OCI-LY7 (cell line): ENCODE data around the gene B3GAT1. TPM values are rescaled to one million over a fixed set of nuclear protein-coding genes. Genes with fewer than 3 reads are reported as not detected.

Experiments
- BruUV-seq: library from RNA; stranded (reverse); fragments of 400-500 nt; replicated peaks from 2 replicates; lab custom pipeline; 2021; lab: Mats Ljungman, UMichigan
- CTCF ChIA-PET: fragments of 300-600 bp; sonication (Branson Sonifier 250); formaldehyde crosslinking; loops from one replicate; lab custom pipeline; 2022; ENCODE audit warnings: antibody characterized with exemption; ENCODE audit not compliant: unreplicated experiment; lab: Charles Lee
- POLR2A ChIA-PET: fragments of 300-600 bp; sonication (Branson Sonifier 250); formaldehyde crosslinking; loops from one replicate; lab custom pipeline; 2022; ENCODE audit warnings: antibody characterized with exemption; lab: Charles Lee
- DNase-seq: peaks from one replicate; pipeline ENCODE4 v3.0.0-alpha.2; 2015; ENCODE audit warnings: low spot score
- H2AFZ ChIP-seq: fragments of 200-600 bp; sonication (generic), shearing (Covaris generic); 2 replicates; pipeline ENCODE4 v1.6.1; 2014; ENCODE audit warnings: mild to moderate bottlenecking, antibody characterized with exemption, low read length, moderate library complexity
- H3K27ac ChIP-seq: fragments of 200-600 bp; sonication (generic); 2 replicates; pipeline ENCODE4 v1.5.1; 2014; ENCODE audit warnings: mixed run types, low read depth, mild to moderate bottlenecking, moderate library complexity, low read length, inconsistent platforms; ENCODE audit not compliant: poor library complexity, severe bottlenecking
- H3K36me3 ChIP-seq: fragments of 200-600 bp; sonication (generic); 2 replicates; pipeline ENCODE4 v1.6.1; 2014; ENCODE audit warnings: mild to moderate bottlenecking, antibody characterized with exemption, low read length, moderate library complexity, mixed read lengths; ENCODE audit not compliant: insufficient read depth
- H3K4me1 ChIP-seq: fragments of 200-600 bp; sonication (generic); 2 replicates; pipeline ENCODE4 v1.5.1; 2014; ENCODE audit warnings: mild to moderate bottlenecking, low read length; ENCODE audit not compliant: insufficient read depth, poor library complexity, severe bottlenecking
- H3K4me2 ChIP-seq: fragments of 200-600 bp; sonication (generic); 2 replicates; pipeline ENCODE4 v1.6.1; 2014; ENCODE audit warnings: mild to moderate bottlenecking, low read length
- H3K4me3 ChIP-seq: fragments of 200-600 bp; sonication (generic); 2 replicates; pipeline ENCODE4 v1.5.1; 2014; ENCODE audit warnings: mild to moderate bottlenecking, low read depth, low read length; ENCODE audit not compliant: poor library complexity, severe bottlenecking
- H3K79me2 ChIP-seq: fragments of 200-600 bp; sonication (generic); 2 replicates; pipeline ENCODE4 v1.6.1; 2016; ENCODE audit warnings: low read depth, mild to moderate bottlenecking, low read length, moderate library complexity, mixed read lengths; ENCODE audit not compliant: insufficient read depth
- H3K9me2 ChIP-seq: fragments of 200-600 bp; sonication (generic); 2 replicates; pipeline ENCODE4 v1.6.1; 2016; ENCODE audit warnings: mild to moderate bottlenecking, low read length, mixed read lengths; ENCODE audit not compliant: insufficient read depth
- H3K9me3 ChIP-seq: fragments of 200-600 bp; sonication (generic); 2 replicates; pipeline ENCODE4 v1.6.1; 2014; ENCODE audit warnings: mild to moderate bottlenecking, mixed run types, low read length, mixed read lengths
- H4K20me1 ChIP-seq: fragments of 200-600 bp; sonication (generic); 2 replicates; pipeline ENCODE4 v1.6.1; 2014; ENCODE audit warnings: mild to moderate bottlenecking, antibody characterized with exemption, low read length, moderate library complexity, mixed read lengths; ENCODE audit not compliant: insufficient read depth
- EZH2phosphoT487 ChIP-seq: fragments of 200-600 bp; sonication (generic); IDR thresholded peaks from 2 replicates; pipeline ENCODE4 v1.6.1; 2018; ENCODE audit warnings: low read depth, borderline replicate concordance, mild to moderate bottlenecking, mixed run types, antibody characterized with exemption, low read length, moderate library complexity, mixed read lengths
- intact Hi-C: fragments of 100-400 bp; cut with micrococcal nuclease; formaldehyde crosslinking; loops from one replicate; pipeline ENCODE4 v1.10.0; 2022; ENCODE audit not compliant: unreplicated experiment
- total RNA-seq, 2 experiments: library from RNA; depleted of rRNA in 1 of 2; stranded (reverse); fragments of >200 nt in 1 of 2; shearing (Covaris generic) in 1 of 2; gene quantifications; 2 replicates each; pipeline ENCODE4 v1.2.3, GENCODE V29; 2014 to 2022
- TF ChIP-seq, protein P1 (sequence below): fragments of 200-600 bp; sonication (generic); conservative IDR thresholded peaks from 2 replicates; pipeline ENCODE4 v1.5.1; 2014; ENCODE audit warnings: mild to moderate bottlenecking, antibody characterized with exemption, low read length, moderate library complexity, mixed read lengths

B3GAT1 gene
- total RNA-seq, 2 experiments from 2014 or later: not detected

- no peaks in the 10 kb centered on the region for H4K20me1 ChIP-seq
- intact Hi-C loops: no loop called here
- H3K4me2 ChIP-seq: no peak overlapping the region
- no TSS peak for BruUV-seq
- H2AFZ ChIP-seq: no peak overlapping the region
- TF ChIP-seq EZH2phosphoT487: no peak
- TF ChIP-seq, protein P1, sequence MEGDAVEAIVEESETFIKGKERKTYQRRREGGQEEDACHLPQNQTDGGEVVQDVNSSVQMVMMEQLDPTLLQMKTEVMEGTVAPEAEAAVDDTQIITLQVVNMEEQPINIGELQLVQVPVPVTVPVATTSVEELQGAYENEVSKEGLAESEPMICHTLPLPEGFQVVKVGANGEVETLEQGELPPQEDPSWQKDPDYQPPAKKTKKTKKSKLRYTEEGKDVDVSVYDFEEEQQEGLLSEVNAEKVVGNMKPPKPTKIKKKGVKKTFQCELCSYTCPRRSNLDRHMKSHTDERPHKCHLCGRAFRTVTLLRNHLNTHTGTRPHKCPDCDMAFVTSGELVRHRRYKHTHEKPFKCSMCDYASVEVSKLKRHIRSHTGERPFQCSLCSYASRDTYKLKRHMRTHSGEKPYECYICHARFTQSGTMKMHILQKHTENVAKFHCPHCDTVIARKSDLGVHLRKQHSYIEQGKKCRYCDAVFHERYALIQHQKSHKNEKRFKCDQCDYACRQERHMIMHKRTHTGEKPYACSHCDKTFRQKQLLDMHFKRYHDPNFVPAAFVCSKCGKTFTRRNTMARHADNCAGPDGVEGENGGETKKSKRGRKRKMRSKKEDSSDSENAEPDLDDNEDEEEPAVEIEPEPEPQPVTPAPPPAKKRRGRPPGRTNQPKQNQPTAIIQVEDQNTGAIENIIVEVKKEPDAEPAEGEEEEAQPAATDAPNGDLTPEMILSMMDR: no peak
- POLR2A ChIA-PET: no interaction called here
- CTCF ChIA-PET: no interaction called here
- no peak overlapping the region for H3K4me3 ChIP-seq
- no peaks in the 10 kb centered on the region for H3K4me1 ChIP-seq
- H3K9me3 ChIP-seq: no peaks in the 10 kb centered on the region
- H3K79me2 ChIP-seq: no peaks in the 10 kb centered on the region
- H3K9me2 ChIP-seq: no peaks in the 10 kb centered on the region
- no peak for DNase-seq
- no peaks in the 10 kb centered on the region for H3K36me3 ChIP-seq
- H3K27ac ChIP-seq: no peak overlapping the region
Observed at GRCh38 chr11:134407321-134407828, 4.7 kb downstream of the B3GAT1 start.

DNA sequence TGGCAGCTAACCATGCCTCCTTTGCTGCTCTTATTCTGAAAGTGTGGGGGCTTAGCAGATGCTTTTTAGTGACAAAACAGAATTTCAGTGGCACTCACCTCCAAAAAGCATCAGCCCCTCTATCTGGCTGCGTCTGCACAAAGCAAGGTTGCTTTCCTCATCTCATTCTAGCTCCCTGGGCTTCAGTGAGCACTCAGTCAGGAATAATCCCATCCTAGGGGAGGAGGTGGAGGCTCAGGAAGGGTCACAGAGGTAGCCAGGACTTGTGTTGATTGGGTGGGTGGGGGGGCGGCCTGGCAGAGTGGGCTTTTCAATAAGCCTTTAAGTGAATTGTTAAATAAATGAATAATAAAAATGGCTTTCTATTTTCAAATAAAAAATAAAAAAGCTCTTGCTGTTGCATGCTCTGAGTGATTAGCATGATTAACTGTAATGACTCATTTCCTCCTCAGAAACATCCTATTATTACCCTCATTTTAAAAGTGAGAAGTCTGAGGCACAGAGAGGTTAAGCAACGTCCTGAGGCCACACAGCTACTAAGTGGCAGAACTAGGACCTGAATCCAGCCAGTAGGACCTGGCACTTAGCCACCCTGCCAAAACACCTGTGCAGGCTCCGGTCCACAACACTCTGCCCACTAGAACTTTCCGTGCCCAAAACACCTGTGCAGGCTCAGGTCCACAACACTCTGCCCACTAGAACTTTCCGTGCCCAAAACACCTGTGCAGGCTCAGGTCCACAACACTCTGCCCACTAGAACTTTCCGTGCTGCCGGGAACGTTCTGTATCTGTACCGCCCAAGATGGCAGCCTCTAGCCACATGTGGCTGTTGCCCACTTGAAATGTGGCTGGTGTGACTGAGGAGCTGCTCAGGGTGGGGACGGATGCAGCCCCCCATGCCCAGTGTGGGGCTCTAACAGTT is 5.5 kb downstream of the B3GAT1 start:
- Histone ChIP-seq H3K4me1 (no peaks in the 10 kb centered on the region), H3K9me3 (no peaks in the 10 kb centered on the region), H3K79me2 (no peaks in the 10 kb centered on the region), H2AFZ (no peak overlapping the region), H3K9me2 (no peaks in the 10 kb centered on the region), H3K4me3 (no peak overlapping the region), H4K20me1 (no peaks in the 10 kb centered on the region), H3K27ac (no peak overlapping the region), H3K4me2 (no peak overlapping the region), H3K36me3 (no peaks in the 10 kb centered on the region)
- ChIA-PET CTCF (no interaction called here), POLR2A (no interaction called here)
- no TSS peak for BruUV-seq
- no peak for DNase-seq
- TF ChIP-seq, protein P1: no peak
- no peak for TF ChIP-seq EZH2phosphoT487
- intact Hi-C loops: no loop called here

GRCh38 chr11:134405841-134406240 is 6.2 kb downstream of the B3GAT1 start:
- Histone ChIP-seq H4K20me1 (no peaks in the 10 kb centered on the region), H3K36me3 (no peaks in the 10 kb centered on the region), H3K27ac (no peak overlapping the region), H3K9me3 (no peaks in the 10 kb centered on the region), H2AFZ (no peak overlapping the region), H3K4me3 (no peak overlapping the region), H3K79me2 (no peaks in the 10 kb centered on the region), H3K4me2 (no peak overlapping the region), H3K4me1 (no peaks in the 10 kb centered on the region), H3K9me2 (no peaks in the 10 kb centered on the region)
- intact Hi-C loops: no loop called here
- BruUV-seq: no TSS peak
- CTCF ChIA-PET: no interaction called here
- TF ChIP-seq, protein P1: no peak
- TF ChIP-seq EZH2phosphoT487: no peak
- POLR2A ChIA-PET: no interaction called here
- DNase-seq: no peak
